HUES6 (cell line): ENCODE results near the gene TFIP11.
A peak's percentile ranks its signal among the peaks of the same experiment; 100 is the strongest.
"Not testable (repeated sequence)": the region's sequence is repeated elsewhere in the genome, so short reads cannot be mapped to it uniquely, and the experiment has no call there.

Source experiments
- H3K27ac ChIP-seq: 2 replicates; pipeline ENCODE4 v1.7.0; 2013; ENCODE audit warnings: low read depth, mild to moderate bottlenecking, low read length, inconsistent platforms
- H3K27me3 ChIP-seq: 2 replicates; pipeline ENCODE4 v1.6.1; 2013; ENCODE audit warnings: low read length; ENCODE audit not compliant: control insufficient read depth, insufficient read depth
- H3K36me3 ChIP-seq: 2 replicates; pipeline ENCODE4 v1.6.1; 2013; ENCODE audit warnings: low read length; ENCODE audit not compliant: control insufficient read depth, insufficient read depth
- H3K4me1 ChIP-seq: 2 replicates; pipeline ENCODE4 v1.6.1; 2013; ENCODE audit warnings: low read length; ENCODE audit not compliant: control insufficient read depth, insufficient read depth
- H3K4me3 ChIP-seq: 2 replicates; pipeline ENCODE4 v1.5.1; 2013; ENCODE audit warnings: low read depth, low read length
- H3K9ac ChIP-seq: one replicate; pipeline ENCODE4 v1.6.1; 2013; ENCODE audit warnings: mild to moderate bottlenecking, low read length
- H3K9me3 ChIP-seq: 2 replicates; pipeline ENCODE4 v1.6.1; 2013; ENCODE audit warnings: low read depth, low read length; ENCODE audit not compliant: control insufficient read depth, insufficient read depth

Gene TFIP11

DNA sequence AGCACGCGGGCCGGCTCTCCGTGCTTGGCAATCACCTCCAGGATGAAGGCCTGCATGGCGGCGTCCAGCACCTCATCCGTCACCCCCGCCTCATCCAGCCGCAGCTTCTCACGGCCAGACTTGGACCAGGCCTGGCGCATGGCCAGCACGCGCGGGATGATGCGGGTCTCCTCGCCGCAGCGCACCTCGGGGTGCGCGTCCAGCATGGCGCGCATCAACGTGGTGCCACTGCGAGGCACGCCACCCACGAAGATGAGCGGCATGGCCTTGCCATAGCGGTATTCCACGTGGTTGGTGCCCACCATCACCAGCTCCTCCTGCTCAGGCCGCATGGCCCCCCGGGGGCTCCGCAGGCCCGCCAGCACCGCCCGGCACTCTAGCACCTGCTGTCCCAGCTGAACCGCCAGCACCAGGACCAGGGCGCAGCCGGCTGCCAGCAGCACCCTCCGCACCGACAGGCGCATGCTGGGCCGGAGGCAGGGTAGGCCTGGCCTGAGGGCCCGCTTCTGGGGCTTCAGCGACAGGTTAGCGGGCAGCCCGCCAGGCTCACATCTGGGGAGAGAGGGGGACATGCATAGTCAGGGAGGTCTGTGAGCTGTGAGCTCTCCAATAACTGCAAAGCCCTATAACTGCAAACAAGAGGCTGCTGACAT, 29.0 kb upstream of the TFIP11 start:
- no peaks in the 10 kb centered on the region for H3K9me3 ChIP-seq
- H3K27me3 ChIP-seq = no peaks in the 10 kb centered on the region
- no peak overlapping the region for H3K27ac ChIP-seq
- peaks cover 86% of the 10 kb centered on the region for H3K36me3 ChIP-seq
- H3K4me3 ChIP-seq = no peak overlapping the region
- no peak overlapping the region for H3K9ac ChIP-seq
- no peaks in the 10 kb centered on the region; the same call in 1 of the 2 replicates for H3K4me1 ChIP-seq

DNA sequence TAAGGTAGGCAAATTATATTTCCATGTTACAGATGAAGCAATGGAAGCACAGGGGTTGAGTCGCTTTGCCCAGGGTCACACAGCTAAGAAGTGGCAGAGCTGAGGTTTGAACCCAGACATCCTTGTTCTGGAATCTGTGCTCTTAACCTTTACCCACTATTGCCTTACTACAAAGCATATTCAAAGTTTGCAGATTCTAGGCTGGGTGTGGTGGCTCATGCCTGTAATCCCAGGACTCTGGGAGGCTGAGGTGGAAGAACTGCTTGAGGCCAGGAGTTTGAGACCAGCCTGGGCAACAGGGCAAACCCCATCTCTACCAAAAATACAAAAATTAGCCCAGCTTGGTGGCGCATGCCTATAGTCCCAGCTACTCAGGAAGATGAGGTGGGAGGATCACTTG, 27.8 kb upstream of the TFIP11 start:
- Histone ChIP-seq H3K4me3 (no peak overlapping the region), H3K4me1 (no peaks in the 10 kb centered on the region; the same call in 1 of the 2 replicates), H3K9me3 (no peaks in the 10 kb centered on the region), H3K9ac (no peak overlapping the region), H3K36me3 (peaks cover 94% of the 10 kb centered on the region), H3K27me3 (no peaks in the 10 kb centered on the region), H3K27ac (no peak overlapping the region)

DNA sequence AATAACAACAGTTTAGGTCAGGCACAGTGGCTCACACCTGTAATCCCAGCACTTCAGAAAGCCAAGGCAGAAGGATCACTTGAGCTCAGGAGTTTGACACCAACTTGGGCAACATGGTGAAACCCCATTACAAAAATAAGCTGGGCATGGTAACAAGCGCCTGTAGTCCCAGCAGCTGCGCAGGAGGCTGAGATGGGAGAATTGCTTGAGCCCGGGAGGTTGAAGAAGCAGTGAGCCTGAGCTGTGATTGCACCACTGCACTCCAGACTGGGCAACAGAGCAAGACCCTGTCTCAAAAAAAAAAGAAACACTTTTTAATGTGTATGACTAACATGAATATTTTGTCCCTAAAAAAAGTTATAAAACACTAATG, 24.5 kb upstream of the TFIP11 start:
- H3K27me3 ChIP-seq = no peaks in the 10 kb centered on the region
- H3K36me3 ChIP-seq = peaks cover 95% of the 10 kb centered on the region
- no peak overlapping the region for H3K9ac ChIP-seq
- H3K4me1 ChIP-seq = no peaks in the 10 kb centered on the region
- no peak overlapping the region for H3K4me3 ChIP-seq
- no peaks in the 10 kb centered on the region for H3K9me3 ChIP-seq
- no peak overlapping the region for H3K27ac ChIP-seq

DNA sequence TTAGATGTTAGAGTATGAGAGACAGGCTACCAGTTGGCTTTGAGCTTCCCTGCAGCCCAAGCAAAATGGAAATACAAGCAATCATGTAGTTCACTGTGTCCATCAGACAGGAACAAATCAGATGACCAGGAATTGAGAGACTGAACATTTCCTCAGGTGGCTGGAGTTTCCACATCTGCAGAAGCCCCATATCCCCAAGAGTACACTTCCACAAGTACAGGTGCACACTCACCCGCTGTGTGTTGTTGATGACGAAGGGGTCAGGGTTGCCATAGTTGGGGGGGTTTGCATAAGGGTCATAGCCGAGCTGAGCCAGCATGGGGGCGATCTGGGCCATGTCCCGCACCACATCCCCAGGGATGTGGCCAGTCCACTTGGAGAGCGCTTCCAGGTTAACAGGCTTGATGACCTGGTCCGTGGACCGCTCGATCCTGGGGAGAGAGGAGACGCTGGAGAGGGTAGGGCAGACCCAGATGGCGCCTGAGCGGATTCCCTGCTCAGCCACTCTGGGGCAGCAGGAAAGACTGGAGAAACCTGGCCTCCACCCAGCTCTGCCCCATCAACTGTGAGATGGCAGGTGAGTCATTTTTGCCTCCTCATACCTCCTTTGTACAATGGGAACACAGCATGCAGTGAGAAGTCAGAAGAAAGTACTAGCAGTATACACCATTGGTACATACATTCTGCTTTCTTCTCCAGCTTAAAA, 23.9 kb upstream of the TFIP11 start:
- H3K9me3 ChIP-seq = no peaks in the 10 kb centered on the region
- peaks cover 95% of the 10 kb centered on the region for H3K36me3 ChIP-seq
- H3K4me1 ChIP-seq = no peaks in the 10 kb centered on the region
- H3K27ac ChIP-seq = no peak overlapping the region
- no peaks in the 10 kb centered on the region for H3K27me3 ChIP-seq
- H3K9ac ChIP-seq = no peak overlapping the region
- no peak overlapping the region for H3K4me3 ChIP-seq

DNA sequence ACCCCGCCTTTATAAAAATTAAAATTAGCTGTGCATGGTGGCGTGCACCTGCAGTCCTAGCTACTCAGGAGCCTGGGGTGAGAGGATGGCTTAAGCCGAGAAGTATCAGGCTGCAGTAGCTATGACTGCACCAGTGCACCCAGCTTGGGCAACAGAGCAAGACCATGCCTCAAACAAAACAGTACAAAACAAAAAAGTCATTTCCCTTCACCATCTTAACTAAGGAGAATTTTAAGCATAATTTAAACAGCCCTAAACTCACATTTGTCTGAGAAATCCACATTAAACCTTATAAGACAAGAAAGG, 23.3 kb upstream of the TFIP11 start:
- Histone ChIP-seq H3K9me3 (no peaks in the 10 kb centered on the region), H3K4me1 (no peaks in the 10 kb centered on the region), H3K36me3 (peaks cover 94% of the 10 kb centered on the region), H3K27me3 (no peaks in the 10 kb centered on the region), H3K9ac (no peak overlapping the region), H3K4me3 (no peak overlapping the region), H3K27ac (no peak overlapping the region)

DNA sequence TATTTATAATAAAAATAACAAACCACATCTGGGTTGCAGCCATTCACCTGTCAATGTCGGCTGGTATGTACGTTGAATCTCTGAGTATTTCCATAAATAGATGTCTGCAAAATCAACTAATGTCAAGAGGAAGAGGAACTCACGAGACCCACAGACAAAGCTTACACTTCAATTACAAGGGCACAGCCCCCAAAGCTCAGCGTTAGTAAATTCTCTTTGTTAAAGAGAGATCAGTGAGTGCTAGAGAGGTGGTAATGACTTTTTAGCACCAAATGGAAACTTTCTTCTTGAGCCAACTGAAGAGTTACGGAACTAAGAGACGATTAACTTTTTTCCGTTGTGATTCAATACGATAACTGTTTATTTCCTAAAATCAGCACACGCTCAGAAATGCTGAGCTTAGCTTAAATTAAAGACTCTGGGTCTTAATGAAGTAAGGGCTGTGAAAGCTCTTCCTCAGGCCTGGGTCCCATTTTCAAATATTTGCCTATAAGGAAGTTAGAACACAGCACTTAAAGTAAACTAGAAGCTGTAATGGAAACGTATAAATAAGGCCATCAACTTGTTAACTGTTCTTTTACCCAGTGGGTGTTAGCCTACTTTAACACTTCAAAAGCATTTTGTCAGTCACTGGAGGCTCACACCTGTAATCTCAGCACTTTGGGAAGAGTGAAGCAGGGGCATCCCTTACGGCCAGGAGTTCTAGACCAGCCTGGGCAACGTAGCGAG, 22.8 kb upstream of the TFIP11 start:
- H3K27me3 ChIP-seq = no peaks in the 10 kb centered on the region
- no peak overlapping the region for H3K4me3 ChIP-seq
- no peak overlapping the region for H3K9ac ChIP-seq
- no peak overlapping the region; the same call in 1 of the 2 replicates for H3K27ac ChIP-seq
- H3K4me1 ChIP-seq = no peaks in the 10 kb centered on the region
- H3K36me3 ChIP-seq = peaks cover 94% of the 10 kb centered on the region
- no peaks in the 10 kb centered on the region for H3K9me3 ChIP-seq

DNA sequence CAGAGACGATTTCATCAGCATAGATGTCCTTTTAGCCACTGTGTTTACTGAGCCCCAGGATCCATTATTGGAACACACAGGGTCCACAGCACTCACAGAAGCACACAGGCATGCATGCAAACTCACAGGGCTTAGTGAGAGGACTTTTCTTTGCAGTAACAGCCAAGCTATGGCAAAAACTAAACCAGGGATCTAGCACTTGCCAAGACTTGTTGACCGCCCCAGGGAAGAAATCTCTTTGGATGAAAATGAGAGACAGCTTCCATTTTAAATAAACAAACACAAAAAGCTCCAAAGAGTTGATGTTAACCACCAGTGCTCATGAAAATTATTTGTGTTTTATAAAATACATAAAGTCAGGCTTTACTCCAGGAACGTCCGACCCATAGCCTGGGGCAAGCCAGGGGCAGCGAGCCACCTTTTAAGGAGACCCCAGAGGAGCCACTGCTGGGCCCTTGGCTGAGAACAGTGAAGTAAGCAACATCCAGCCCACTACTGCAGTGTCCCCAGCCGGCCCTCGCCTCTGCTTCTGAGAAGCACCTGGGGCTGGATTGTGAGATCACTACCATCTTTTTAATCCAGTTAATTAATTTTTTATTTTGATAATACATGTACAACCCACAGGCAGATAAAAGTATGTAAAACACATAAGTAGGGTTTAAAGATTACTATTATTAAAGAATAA, 22.0 kb upstream of the TFIP11 start:
- H3K9me3 ChIP-seq = no peaks in the 10 kb centered on the region
- no peak overlapping the region for H3K9ac ChIP-seq
- H3K27me3 ChIP-seq = no peaks in the 10 kb centered on the region
- H3K36me3 ChIP-seq = peaks cover 94% of the 10 kb centered on the region
- H3K27ac ChIP-seq = 0 out of 2 replicates have a peak overlapping the region, but pooled peaks have one; percentile 0
- no peaks in the 10 kb centered on the region for H3K4me1 ChIP-seq
- no peak overlapping the region for H3K4me3 ChIP-seq

DNA sequence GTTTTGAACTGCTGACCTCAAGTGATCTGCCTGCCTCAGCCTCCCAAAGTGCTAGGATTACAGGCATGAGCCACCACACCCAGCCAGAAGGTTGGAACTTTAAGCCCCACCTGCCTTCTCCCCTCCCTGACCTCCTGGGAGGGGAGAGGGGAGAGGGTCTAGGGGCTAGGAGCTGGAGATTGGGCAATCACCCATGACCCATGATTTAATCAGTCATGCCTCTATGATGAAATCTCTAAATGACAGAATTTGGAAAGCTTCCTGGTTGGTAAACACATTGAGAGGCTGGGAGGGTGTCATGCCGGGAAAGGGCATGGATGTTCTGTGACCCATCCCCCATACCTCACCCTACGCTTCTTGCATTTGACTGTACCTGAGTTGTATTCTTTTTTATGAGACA, 17.1 kb upstream of the TFIP11 start:
- peaks cover 98% of the 10 kb centered on the region for H3K36me3 ChIP-seq
- no peaks in the 10 kb centered on the region for H3K9me3 ChIP-seq
- H3K4me1 ChIP-seq = no peaks in the 10 kb centered on the region
- no peak overlapping the region for H3K4me3 ChIP-seq
- no peak overlapping the region for H3K9ac ChIP-seq
- no peaks in the 10 kb centered on the region for H3K27me3 ChIP-seq
- H3K27ac ChIP-seq = no peak overlapping the region

DNA sequence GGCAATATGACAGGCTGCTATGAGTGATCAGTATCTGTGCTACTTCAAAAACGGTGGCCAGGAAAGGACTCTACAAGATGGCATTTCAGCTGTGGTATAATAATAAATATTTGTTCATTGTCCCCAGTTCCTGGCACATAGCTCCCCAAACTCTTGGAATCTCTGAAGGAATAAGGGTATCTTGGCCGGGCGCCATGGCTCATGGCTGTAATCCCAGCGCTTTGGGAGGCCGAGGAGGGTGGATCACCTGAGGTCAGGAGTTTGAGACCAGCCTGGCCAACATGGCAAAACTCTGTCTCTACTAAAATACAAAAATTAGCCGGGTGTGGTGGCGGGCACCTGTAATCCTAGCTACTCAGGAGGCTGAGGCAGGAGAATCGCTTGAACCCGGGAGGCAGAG, 16.2 kb upstream of the TFIP11 start:
- not testable (repeated sequence) for H3K27me3 ChIP-seq, H3K9me3 ChIP-seq, H3K9ac ChIP-seq, H3K4me1 ChIP-seq, H3K27ac ChIP-seq, H3K4me3 ChIP-seq
- H3K36me3 ChIP-seq = peaks cover 95% of the 10 kb centered on the region

DNA sequence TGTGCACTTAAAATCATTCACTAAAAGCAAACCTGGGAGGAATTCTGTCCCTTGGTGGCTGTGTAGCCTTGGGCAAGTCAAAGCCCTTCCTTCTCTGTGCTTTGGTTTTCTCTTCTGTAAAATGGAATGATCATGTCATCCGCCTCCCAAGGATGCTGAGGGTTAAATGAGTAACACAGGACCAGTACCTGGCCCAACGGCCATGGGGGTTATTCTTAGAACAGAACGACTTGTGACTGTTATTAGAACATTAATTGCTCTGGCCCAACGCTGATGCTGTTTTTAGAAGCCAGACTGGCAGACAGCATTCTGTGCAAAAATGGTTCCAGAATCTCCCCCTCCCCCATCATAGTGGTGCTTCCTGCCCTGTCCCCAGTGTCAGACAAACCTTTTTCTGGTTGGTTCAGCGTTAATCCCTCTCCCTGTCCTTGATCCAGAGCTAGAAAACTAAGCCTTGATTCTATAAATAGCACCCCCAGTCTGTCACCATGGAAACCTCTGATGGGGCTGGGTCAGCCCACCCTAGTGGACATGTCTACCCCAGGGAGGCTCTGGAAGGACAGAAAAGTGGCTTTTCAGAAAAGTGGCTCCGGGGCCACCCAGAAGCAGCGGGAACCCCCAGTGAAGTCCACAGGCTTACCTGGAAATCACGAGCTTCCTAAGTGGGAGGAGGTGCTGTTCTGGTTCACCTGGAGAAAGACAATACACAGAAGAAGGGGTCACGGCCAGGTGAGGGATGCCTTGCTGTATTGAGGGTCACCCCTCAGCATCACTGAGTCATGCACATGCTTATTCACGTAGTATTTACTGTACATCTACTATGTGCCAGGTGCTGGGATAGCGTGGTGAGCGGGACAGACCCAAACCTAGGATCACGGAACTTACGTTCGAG, 15.5 kb upstream of the TFIP11 start:
- no peaks in the 10 kb centered on the region for H3K4me1 ChIP-seq
- H3K27ac ChIP-seq = no peak overlapping the region
- H3K9me3 ChIP-seq = no peaks in the 10 kb centered on the region
- H3K4me3 ChIP-seq = no peak overlapping the region
- H3K27me3 ChIP-seq = no peaks in the 10 kb centered on the region
- peak overlapping the region; percentile 20 for H3K9ac ChIP-seq
- peaks cover 88% of the 10 kb centered on the region for H3K36me3 ChIP-seq
